Keratinocyte (primary cell): ENCODE measurements around the gene SLC36A2. TPM values are rescaled to one million over a fixed set of nuclear protein-coding genes. Genes with fewer than 3 reads are reported as not detected.

Experiments used
- DNase-seq: peaks from one replicate; pipeline ENCODE4 v3.0.0-alpha.2; 2011; ENCODE audit warnings: low read depth, missing footprints, low spot score
- FAIRE-seq: peaks from 2 replicates; lab custom pipeline; 2011; peaks lifted over from hg19 to GRCh38; lab: Jason Lieb, UNC
- H2AFZ ChIP-seq: 2 replicates; pipeline ENCODE4 v1.6.0; 2012; ENCODE audit warnings: low read length, control low read depth, inconsistent platforms; ENCODE audit not compliant: control insufficient read depth
- H3K27ac ChIP-seq: 2 replicates; pipeline ENCODE4 v1.5.1; 2011; ENCODE audit warnings: low read length; ENCODE audit not compliant: control insufficient read depth, insufficient read depth
- H3K27me3 ChIP-seq: 3 replicates; pipeline ENCODE4 v1.6.0; 2011; ENCODE audit warnings: low read length; ENCODE audit not compliant: control insufficient read depth, insufficient read depth; ENCODE audit errors: extremely low read depth
- H3K36me3 ChIP-seq, 2 experiments: 2 replicates in 1 of 2; 3 replicates in 1 of 2; pipeline ENCODE4 v1.5.1; 2011; ENCODE audit warnings: low read length in 2 of 2, mild to moderate bottlenecking in 1 of 2; ENCODE audit not compliant: control insufficient read depth in 2 of 2, insufficient read depth in 2 of 2; ENCODE audit errors: extremely low read depth in 1 of 2
- H3K4me1 ChIP-seq: 3 replicates; pipeline ENCODE4 v1.5.1; 2011; ENCODE audit warnings: low read length; ENCODE audit not compliant: control insufficient read depth, insufficient read depth; ENCODE audit errors: extremely low read depth
- H3K4me2 ChIP-seq: 3 replicates; pipeline ENCODE4 v1.6.0; 2011; ENCODE audit warnings: low read depth, low read length; ENCODE audit not compliant: control insufficient read depth, insufficient read depth; ENCODE audit errors: extremely low read depth
- H3K4me3 ChIP-seq, 3 experiments: fragments of 200-600 bp in 1 of 3; sonication (generic) in 1 of 3; 2 replicates in 2 of 3; 3 replicates in 1 of 3; pipeline ENCODE4 v1.5.1; 2011 to 2016; ENCODE audit warnings: low read length in 3 of 3, mild to moderate bottlenecking in 3 of 3, control low read depth in 2 of 3, inconsistent platforms in 1 of 3, low read depth in 1 of 3, mixed read lengths in 1 of 3, mixed run types in 1 of 3, moderate library complexity in 1 of 3; ENCODE audit not compliant: control insufficient read depth in 2 of 3, insufficient read depth in 2 of 3; ENCODE audit errors: extremely low read depth in 1 of 3
- H3K79me2 ChIP-seq: 2 replicates; pipeline ENCODE4 v1.6.0; 2012; ENCODE audit warnings: low read length; ENCODE audit not compliant: control insufficient read depth, insufficient read depth
- H3K9ac ChIP-seq: 3 replicates; pipeline ENCODE4 v1.6.0; 2011; ENCODE audit warnings: low read length; ENCODE audit not compliant: control insufficient read depth, insufficient read depth; ENCODE audit errors: extremely low read depth
- H3K9me1 ChIP-seq: 3 replicates; pipeline ENCODE4 v1.6.0; 2011; ENCODE audit warnings: low read length; ENCODE audit not compliant: control insufficient read depth, insufficient read depth; ENCODE audit errors: extremely low read depth
- H3K9me3 ChIP-seq: 2 replicates; pipeline ENCODE4 v1.5.1; 2012; ENCODE audit warnings: low read depth, low read length; ENCODE audit not compliant: control insufficient read depth
- H4K20me1 ChIP-seq: 3 replicates; pipeline ENCODE4 v1.6.0; 2011; ENCODE audit warnings: low read length; ENCODE audit not compliant: control insufficient read depth, insufficient read depth; ENCODE audit errors: extremely low read depth
- EZH2 ChIP-seq: IDR thresholded peaks from one replicate; pipeline ENCODE4 v1.6.1; 2012; ENCODE audit warnings: inconsistent platforms, mild to moderate bottlenecking, low read length, moderate library complexity
- dilution Hi-C: fragments of 300-500 bp; cut with MboI; formaldehyde crosslinking; loops from one replicate; pipeline ENCODE4 v1.7.0; 2020; ENCODE audit warnings: low sequenced_read_pairs; ENCODE audit not compliant: extremely low pct_ligation_motif_present
- polyA plus RNA-seq, 5 experiments: library from polyadenylated mRNA; depleted of rRNA in 3 of 5; stranded (reverse) in 3 of 5; stranded (forward) in 1 of 5; unstranded in 1 of 5; fragments of >200 nt; gene quantifications; 1 replicate in 1 of 5; 2 replicates in 3 of 5; 3 replicates in 1 of 5; pipeline versions ENCODE4 v1.2.1 to v1.2.3, GENCODE V29; 2011 to 2012; ENCODE audit warnings: missing spikeins in 2 of 5, low read depth in 1 of 5, low replicate concordance in 1 of 5
- TF ChIP-seq, protein P1 (sequence below), 3 experiments: IDR thresholded peaks in 1 of 3; conservative IDR thresholded peaks in 1 of 3; optimal IDR thresholded peaks in 1 of 3; 2 replicates in 2 of 3; 3 replicates in 1 of 3; pipeline versions ENCODE3 to v1.5.1; 2011; ENCODE audit warnings: low read length in 3 of 3, mild to moderate bottlenecking in 3 of 3, moderate library complexity in 2 of 3, control low read depth in 1 of 3, inconsistent platforms in 1 of 3; ENCODE audit not compliant: insufficient read depth in 2 of 3; ENCODE audit errors: extremely low read depth in 1 of 3

The SLC36A2 gene
- polyA plus RNA-seq, 1 donor (not counting 4 experiments of a cell fraction or from before 2014, with no cell fraction given), result not detected

DNA sequence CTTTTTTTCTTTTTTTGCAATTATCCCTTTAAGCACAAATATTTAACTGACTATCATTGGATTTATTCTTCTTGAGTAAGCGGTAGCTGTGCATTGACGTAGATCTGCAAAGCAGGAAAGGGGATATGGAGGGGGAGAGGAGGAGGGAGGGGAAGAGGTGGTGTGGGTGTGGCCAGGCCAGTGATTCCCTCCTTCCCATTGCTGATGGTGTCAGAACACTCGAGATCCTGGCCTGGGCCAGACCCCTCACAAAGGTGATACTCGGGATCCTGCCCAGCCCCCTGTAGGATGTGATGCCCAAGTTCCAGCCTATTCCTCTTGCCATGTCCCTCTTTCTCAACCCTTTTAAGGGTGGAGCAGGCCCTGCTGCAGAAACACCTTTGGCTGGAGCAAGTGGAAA lies 53.7 kb downstream of the SLC36A2 start:
- dilution Hi-C loops, result no loop called here

DNA sequence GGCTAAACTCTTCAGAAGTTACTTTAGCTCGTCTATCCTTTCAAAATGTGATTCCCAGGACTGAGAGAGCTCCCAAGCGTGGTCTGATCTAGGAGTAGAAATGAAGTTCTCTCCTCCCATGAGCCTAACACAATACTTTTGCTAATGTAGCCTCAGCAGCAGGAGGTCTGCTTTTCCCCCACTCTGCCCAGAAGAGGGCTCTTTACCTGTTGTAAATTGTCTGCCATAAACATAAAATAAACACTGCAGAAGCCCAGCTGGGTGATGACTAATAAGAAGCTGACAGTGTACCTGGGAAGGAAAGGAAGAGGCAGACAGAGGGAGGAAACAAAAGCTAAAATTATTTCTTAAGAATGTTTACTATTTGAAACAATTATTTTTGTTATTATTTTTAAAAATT lies 59.2 kb downstream of the SLC36A2 start:
- DNase-seq (no peak), FAIRE-seq (peak; percentile 43)
- Histone ChIP-seq H3K27me3 (no peaks in the 10 kb centered on the region), H3K4me1 (no peaks in the 10 kb centered on the region), H3K9ac (no peak overlapping the region), H4K20me1 (no peaks in the 10 kb centered on the region), H3K27ac (no peak overlapping the region), H3K9me1 (no peaks in the 10 kb centered on the region), H3K4me3 (no peak overlapping the region), H3K4me2 (no peak overlapping the region), H3K79me2 (no peaks in the 10 kb centered on the region), H3K9me3 (no peaks in the 10 kb centered on the region), H2AFZ (no peak overlapping the region), H3K36me3 (no peaks in the 10 kb centered on the region)
- no peak for TF ChIP-seq EZH2
- TF ChIP-seq, protein P1, sequence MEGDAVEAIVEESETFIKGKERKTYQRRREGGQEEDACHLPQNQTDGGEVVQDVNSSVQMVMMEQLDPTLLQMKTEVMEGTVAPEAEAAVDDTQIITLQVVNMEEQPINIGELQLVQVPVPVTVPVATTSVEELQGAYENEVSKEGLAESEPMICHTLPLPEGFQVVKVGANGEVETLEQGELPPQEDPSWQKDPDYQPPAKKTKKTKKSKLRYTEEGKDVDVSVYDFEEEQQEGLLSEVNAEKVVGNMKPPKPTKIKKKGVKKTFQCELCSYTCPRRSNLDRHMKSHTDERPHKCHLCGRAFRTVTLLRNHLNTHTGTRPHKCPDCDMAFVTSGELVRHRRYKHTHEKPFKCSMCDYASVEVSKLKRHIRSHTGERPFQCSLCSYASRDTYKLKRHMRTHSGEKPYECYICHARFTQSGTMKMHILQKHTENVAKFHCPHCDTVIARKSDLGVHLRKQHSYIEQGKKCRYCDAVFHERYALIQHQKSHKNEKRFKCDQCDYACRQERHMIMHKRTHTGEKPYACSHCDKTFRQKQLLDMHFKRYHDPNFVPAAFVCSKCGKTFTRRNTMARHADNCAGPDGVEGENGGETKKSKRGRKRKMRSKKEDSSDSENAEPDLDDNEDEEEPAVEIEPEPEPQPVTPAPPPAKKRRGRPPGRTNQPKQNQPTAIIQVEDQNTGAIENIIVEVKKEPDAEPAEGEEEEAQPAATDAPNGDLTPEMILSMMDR (optimal IDR thresholded peaks at IDR 0.05 in 1 of 3, IDR thresholded peaks at IDR 0.05 in 1 of 3, conservative IDR thresholded peaks at IDR 0.05 in 1 of 3; ENCODE audit: extremely low read depth in 1 of 3, insufficient read depth in 2 of 3, low read length in 3 of 3), result peak in 2 of 3 experiments; percentile 32 to 52
- dilution Hi-C loops, result no loop called here

More for the DNA sequence above, 53.7 kb downstream of the SLC36A2 start:
- no peak overlapping the region for H3K9ac ChIP-seq
- H3K27ac ChIP-seq, result no peak overlapping the region
- H3K4me3 ChIP-seq, result no peak overlapping the region
- H4K20me1 ChIP-seq, result no peaks in the 10 kb centered on the region
- H3K36me3 ChIP-seq, result no peaks in the 10 kb centered on the region
- no peaks in the 10 kb centered on the region for H3K9me1 ChIP-seq
- no peaks in the 10 kb centered on the region for H3K79me2 ChIP-seq
- FAIRE-seq (no peak), DNase-seq (no peak)
- TF ChIP-seq EZH2, result no peak
- TF ChIP-seq, protein P1 (optimal IDR thresholded peaks at IDR 0.05 in 1 of 3, IDR thresholded peaks at IDR 0.05 in 1 of 3, conservative IDR thresholded peaks at IDR 0.05 in 1 of 3; ENCODE audit: extremely low read depth in 1 of 3, insufficient read depth in 2 of 3, low read length in 3 of 3), result no peak
- H3K4me1 ChIP-seq, result peaks cover 16% of the 10 kb centered on the region
- no peak overlapping the region for H2AFZ ChIP-seq
- no peaks in the 10 kb centered on the region for H3K27me3 ChIP-seq
- no peak overlapping the region for H3K4me2 ChIP-seq
- no peaks in the 10 kb centered on the region for H3K9me3 ChIP-seq
